Measurements from ENCODE around the gene SMAD9. TPM values are rescaled to one million over a fixed set of nuclear protein-coding genes. Genes with fewer than 3 reads are reported as not detected.

Gene SMAD9
- total and polyA plus RNA-seq, 2 of the 8 experiments (the other 6 are each of a cell fraction or from before 2014, with no cell fraction given), result 0.45 to 1.0 TPM

- no peak for TF ChIP-seq RFX5 (IDR thresholded peaks at IDR 0.05; ENCODE audit: borderline replicate concordance, low read depth, low read length)
- no peak for TF ChIP-seq CHD1 (IDR thresholded peaks at IDR 0.05; ENCODE audit: low read depth, low read length)
Measured at GRCh38 chr13:36965767-36966166, 45.7 kb upstream of the SMAD9 start (continued).
